ENCODE measurements around the gene VEZF1. TPM values are rescaled to one million over a fixed set of nuclear protein-coding genes. Genes with fewer than 3 reads are reported as not detected.

VEZF1 gene, protein sequence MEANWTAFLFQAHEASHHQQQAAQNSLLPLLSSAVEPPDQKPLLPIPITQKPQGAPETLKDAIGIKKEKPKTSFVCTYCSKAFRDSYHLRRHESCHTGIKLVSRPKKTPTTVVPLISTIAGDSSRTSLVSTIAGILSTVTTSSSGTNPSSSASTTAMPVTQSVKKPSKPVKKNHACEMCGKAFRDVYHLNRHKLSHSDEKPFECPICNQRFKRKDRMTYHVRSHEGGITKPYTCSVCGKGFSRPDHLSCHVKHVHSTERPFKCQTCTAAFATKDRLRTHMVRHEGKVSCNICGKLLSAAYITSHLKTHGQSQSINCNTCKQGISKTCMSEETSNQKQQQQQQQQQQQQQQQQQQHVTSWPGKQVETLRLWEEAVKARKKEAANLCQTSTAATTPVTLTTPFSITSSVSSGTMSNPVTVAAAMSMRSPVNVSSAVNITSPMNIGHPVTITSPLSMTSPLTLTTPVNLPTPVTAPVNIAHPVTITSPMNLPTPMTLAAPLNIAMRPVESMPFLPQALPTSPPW
- total RNA-seq, result 10 to 100 TPM; 44.7 to 51.0 TPM

DNA sequence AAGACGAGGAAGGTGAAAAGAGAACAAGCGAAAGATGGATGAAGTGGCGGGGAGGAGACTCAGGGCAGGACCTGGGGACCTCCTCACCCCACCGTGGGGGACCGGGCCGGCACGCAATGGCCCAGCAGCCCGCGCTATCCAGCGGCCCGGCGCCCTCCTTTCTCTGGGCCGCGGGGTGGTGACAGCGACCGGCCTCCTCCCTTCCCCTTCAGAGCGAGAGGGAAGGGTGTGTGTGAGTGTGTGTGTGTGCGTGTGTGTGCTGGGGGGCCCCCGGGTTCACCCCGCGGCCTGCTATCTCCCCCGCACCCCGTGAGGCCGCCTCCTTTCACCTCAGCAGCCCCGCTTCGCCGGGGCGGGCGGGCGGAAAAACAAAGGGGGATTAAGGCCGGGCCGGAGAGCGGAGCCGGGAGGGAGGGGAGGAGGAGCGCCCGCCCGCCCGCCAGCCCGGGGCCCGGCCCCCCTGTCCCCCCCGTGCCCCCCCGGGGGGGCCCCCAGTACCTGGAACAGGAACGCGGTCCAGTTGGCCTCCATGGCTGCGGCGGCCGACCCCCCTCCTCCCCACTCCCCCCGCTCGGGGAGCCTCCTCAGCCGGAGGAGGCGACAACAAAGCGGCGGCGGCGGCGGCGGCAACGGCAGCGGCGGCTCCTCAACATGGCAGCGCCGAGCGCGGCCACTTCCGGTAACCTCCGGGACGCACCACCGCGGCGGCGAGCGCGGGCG lies at the start of gene VEZF1:
Gene VEZF1 (minus strand): TSS at position 674 of the 720 bp plus-strand sequence. CDS start 143 bp downstream, at position 531.

DNA sequence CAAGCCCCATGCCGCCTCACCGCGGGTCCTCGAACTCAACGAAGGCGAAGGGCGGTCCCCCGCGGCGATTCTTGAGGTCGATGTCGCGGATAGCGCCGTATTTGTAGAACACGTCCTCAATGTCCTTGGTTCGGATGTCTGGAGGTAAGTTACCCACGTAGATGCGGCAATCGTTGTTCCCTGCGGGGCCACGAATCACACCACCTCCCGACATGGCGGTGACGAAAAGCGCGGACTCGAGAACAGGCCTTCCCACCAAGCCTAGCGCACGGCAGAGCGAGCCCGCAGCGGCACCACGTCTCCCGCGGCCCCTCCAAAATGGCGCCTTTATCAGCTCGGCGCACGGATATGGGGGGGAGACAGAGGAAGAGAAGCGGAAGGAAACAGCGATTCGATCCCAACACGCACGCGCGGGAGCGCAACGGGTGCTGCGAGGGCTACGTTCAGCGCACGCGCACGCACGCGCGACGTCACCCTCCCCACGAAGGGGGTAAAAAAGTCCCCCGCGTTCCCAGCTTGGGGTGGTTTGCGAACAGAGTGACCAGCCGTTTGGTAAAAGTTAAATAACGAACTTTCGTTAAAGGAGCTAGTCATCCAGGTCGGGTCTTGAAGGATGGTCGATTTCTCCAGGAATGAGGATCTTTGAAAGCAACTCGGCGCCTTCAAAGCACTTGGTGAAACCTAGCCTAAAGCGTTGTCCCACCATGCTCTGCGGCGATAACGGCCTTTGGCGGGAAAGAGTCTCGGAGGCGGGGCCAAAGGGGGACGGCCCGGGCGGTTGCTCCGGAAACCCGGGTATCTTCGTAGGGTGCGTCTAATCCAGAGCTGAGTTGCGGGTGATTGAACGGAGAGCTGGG lies 19.1 kb upstream of the VEZF1 start, which contains the start of gene SRSF1:
Gene SRSF1 (minus strand): TSS at position 323 of the 857 bp plus-strand sequence. CDS start 109 bp downstream, at position 214.

DNA sequence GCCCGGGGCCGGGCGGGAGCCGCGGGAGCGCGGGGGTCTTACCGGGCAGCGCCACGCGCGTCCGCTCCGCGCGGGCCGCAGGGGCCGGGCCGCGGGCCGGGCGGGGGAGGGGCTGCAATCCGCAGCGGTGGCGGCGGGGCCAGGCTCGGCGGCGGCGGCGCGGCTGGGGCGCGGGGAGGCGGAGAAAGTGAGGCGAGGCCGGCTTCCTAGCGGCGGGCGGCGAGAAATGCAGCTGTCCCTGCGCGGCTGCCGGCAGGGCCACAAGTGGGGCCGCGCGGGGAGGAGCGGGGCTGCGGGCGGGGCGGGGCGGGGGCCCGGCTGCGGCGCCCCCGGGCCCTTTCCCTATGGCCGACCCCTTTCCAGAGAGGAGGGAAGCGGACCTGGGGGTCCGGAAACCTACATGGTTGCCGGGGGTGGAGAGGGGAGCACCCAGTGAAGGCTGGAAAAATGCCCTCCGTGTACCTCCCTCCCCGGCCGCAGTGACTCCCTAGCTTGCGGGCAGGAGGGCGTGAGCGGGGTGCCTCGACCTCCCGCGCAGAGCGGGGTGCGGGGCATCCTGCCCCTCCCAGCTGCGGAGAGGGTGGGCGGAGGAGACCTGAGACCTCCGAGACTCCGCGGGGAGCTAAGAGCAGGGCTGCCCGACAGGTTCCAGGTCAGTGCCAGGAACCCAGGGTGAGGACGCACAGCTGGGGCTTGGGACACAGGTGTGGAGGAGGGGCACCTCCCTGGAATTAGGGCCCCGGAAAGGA lies 32.7 kb downstream of the VEZF1 start, which contains the start of gene CUEDC1:
Gene CUEDC1 (minus strand): TSS at position 230 of the 749 bp plus-strand sequence. CDS start 69,848 bp downstream, outside the sequence.

Small RNA genes lying within 50 kb of the gene (small RNA-seq; reads per million reads assigned to genes)
- 0 reads per million in 2 donors for gene AC015813.4

Other genes starting within 250 kb of the VEZF1 start
- not detected for gene CCDC182, start 243.0 kb downstream of the VEZF1 start, total RNA-seq
- 10 to 100 TPM; 14.1 to 29.6 TPM for gene MRPS23, start 138.2 kb downstream of the VEZF1 start, total RNA-seq
- 10 to 100 TPM; 14.1 to 16.3 TPM for gene CUEDC1, start 32.8 kb downstream of the VEZF1 start, total RNA-seq
- gene SRSF1, start 19.0 kb upstream of the VEZF1 start, total RNA-seq, result 100 to 1,000 TPM; 195 to 431 TPM
- 10 to 100 TPM in 1 of 2 donors, 1 to 10 TPM in 1; 6.9 to 12.0 TPM for gene DYNLL2, start 95.2 kb upstream of the VEZF1 start, total RNA-seq
- gene OR4D1, start 160.1 kb upstream of the VEZF1 start, total RNA-seq, result not detected
- not detected for gene OR4D2, start 178.7 kb upstream of the VEZF1 start, total RNA-seq
- gene EPX, start 204.5 kb upstream of the VEZF1 start, total RNA-seq, result not detected
- 10 to 100 TPM; 10.3 to 15.1 TPM for gene MKS1, start 231.0 kb upstream of the VEZF1 start, total RNA-seq

Data from melanocyte of skin (primary cell).